ENCODE measurements around the gene NR6A1.

- TF ChIP-seq JUN (CRISPR knock-in tag; IDR thresholded peaks at IDR 0.05) (no peak), ZNF232 (CRISPR knock-in tag; IDR thresholded peaks at IDR 0.05) (no peak)
These were observed 96.5 kb downstream of the NR6A1 start for GRCh38 chr9:124674651-124675050.

All from WTC11 (cell line).